ENCODE measurements around the gene GFRA1. TPM values are rescaled to one million over a fixed set of nuclear protein-coding genes. Genes with fewer than 3 reads are reported as not detected.
A peak's percentile ranks its signal among the peaks of the same experiment; 100 is the strongest.

GFRA1 gene
- total RNA-seq, 2 donors from 2014 or later = 1.6 to 3.1 TPM

DNA sequence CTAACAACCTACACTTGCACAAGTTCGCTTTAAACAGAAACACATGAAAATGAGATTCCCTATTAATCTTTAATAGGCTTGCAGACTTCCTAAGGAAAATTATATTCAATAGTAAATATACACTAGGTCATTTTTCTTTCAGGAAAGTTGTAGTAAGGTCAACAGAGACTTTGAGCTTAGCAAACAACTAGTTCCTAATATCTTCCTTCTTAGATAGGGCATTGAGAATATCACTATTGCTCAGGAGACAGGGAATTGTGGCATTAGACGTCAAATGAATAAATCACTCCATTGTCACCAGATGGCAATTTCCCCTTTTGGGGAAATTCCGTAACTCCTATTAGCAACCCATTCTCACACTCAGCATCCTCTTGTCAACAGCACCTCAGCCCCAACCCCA is 164.9 kb downstream of the GFRA1 start:
- Histone ChIP-seq H3K9me3 (ENCODE audit: control insufficient read depth, low read length) (no peaks in the 10 kb centered on the region), H3K4me1 (ENCODE audit: control insufficient read depth, insufficient read depth, low read length) (no peaks in the 10 kb centered on the region), H3K9ac (ENCODE audit: extremely low read depth, low read length, poor library complexity, severe bottlenecking) (no peak overlapping the region), H3K4me3 (ENCODE audit: low read length) (no peak overlapping the region), H3K27me3 (ENCODE audit: control insufficient read depth, insufficient read depth, low read length, poor library complexity, severe bottlenecking) (no peaks in the 10 kb centered on the region), H3K36me3 (ENCODE audit: control insufficient read depth, insufficient read depth, low read length) (no peaks in the 10 kb centered on the region), H3K27ac (ENCODE audit: low read depth, low read length) (no peak overlapping the region)
- Mint-ChIP-seq H3K9me3 (peaks cover 2% of the 10 kb centered on the region), H3K4me1 (no peaks in the 10 kb centered on the region), H3K4me3 (no peak overlapping the region), H3K27ac (no peak overlapping the region), H3K36me3 (ENCODE audit: low read depth) (no peaks in the 10 kb centered on the region), H3K27me3 (ENCODE audit: insufficient read depth) (peaks cover 51% of the 10 kb centered on the region)
- WGBS, 2 experiments (ENCODE audit: insufficient coverage in 1 of 2, insufficient read length in 1 of 2) = 84 to 92% methylated on average over 2 of the region's 3 CpGs
- TF ChIP-seq, protein P1, sequence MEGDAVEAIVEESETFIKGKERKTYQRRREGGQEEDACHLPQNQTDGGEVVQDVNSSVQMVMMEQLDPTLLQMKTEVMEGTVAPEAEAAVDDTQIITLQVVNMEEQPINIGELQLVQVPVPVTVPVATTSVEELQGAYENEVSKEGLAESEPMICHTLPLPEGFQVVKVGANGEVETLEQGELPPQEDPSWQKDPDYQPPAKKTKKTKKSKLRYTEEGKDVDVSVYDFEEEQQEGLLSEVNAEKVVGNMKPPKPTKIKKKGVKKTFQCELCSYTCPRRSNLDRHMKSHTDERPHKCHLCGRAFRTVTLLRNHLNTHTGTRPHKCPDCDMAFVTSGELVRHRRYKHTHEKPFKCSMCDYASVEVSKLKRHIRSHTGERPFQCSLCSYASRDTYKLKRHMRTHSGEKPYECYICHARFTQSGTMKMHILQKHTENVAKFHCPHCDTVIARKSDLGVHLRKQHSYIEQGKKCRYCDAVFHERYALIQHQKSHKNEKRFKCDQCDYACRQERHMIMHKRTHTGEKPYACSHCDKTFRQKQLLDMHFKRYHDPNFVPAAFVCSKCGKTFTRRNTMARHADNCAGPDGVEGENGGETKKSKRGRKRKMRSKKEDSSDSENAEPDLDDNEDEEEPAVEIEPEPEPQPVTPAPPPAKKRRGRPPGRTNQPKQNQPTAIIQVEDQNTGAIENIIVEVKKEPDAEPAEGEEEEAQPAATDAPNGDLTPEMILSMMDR (conservative IDR thresholded peaks at IDR 0.05) = no peak
- DNase-seq = no peak

GRCh38 chr10:116106611-116107010 is 166.4 kb downstream of the GFRA1 start:
- Mint-ChIP-seq H3K4me3 (no peak overlapping the region), H3K27ac (no peak overlapping the region), H3K9me3 (peaks cover 2% of the 10 kb centered on the region), H3K27me3 (ENCODE audit: insufficient read depth) (peaks cover 51% of the 10 kb centered on the region), H3K4me1 (no peaks in the 10 kb centered on the region), H3K36me3 (ENCODE audit: low read depth) (no peaks in the 10 kb centered on the region)
- H3K27me3 ChIP-seq (ENCODE audit: control insufficient read depth, insufficient read depth, low read length, poor library complexity, severe bottlenecking) = no peaks in the 10 kb centered on the region
- H3K9me3 ChIP-seq (ENCODE audit: control insufficient read depth, low read length) = no peaks in the 10 kb centered on the region
- H3K4me3 ChIP-seq (ENCODE audit: low read length) = no peak overlapping the region
- no peak overlapping the region for H3K9ac ChIP-seq (ENCODE audit: extremely low read depth, low read length, poor library complexity, severe bottlenecking)
- no peak overlapping the region for H3K27ac ChIP-seq (ENCODE audit: low read depth, low read length)
- TF ChIP-seq, protein P1 (conservative IDR thresholded peaks at IDR 0.05) = no peak
- H3K36me3 ChIP-seq (ENCODE audit: control insufficient read depth, insufficient read depth, low read length) = no peaks in the 10 kb centered on the region
- no peaks in the 10 kb centered on the region for H3K4me1 ChIP-seq (ENCODE audit: control insufficient read depth, insufficient read depth, low read length)
- WGBS, 2 experiments (ENCODE audit: insufficient coverage in 1 of 2, insufficient read length in 1 of 2) = 87 to 92% methylated on average over 4 to 5 of the region's 5 CpGs
- peak; percentile 26 for DNase-seq

GRCh38 chr10:116105264-116105663 is 167.7 kb downstream of the GFRA1 start:
- no peaks in the 10 kb centered on the region for H3K9me3 ChIP-seq (ENCODE audit: control insufficient read depth, low read length)
- no peak for DNase-seq
- TF ChIP-seq, protein P1 (conservative IDR thresholded peaks at IDR 0.05) = no peak
- H3K4me3 Mint-ChIP-seq = no peak overlapping the region
- WGBS, 2 experiments (ENCODE audit: insufficient coverage in 1 of 2, insufficient read length in 1 of 2) = 72 to 94% methylated on average over 3 to 4 of the region's 4 CpGs
- H3K36me3 ChIP-seq (ENCODE audit: control insufficient read depth, insufficient read depth, low read length) = no peaks in the 10 kb centered on the region
- no peak overlapping the region for H3K4me3 ChIP-seq (ENCODE audit: low read length)
- H3K27me3 Mint-ChIP-seq (ENCODE audit: insufficient read depth) = peaks cover 47% of the 10 kb centered on the region
- no peaks in the 10 kb centered on the region for H3K36me3 Mint-ChIP-seq (ENCODE audit: low read depth)
- no peaks in the 10 kb centered on the region for H3K27me3 ChIP-seq (ENCODE audit: control insufficient read depth, insufficient read depth, low read length, poor library complexity, severe bottlenecking)
- no peaks in the 10 kb centered on the region for H3K4me1 Mint-ChIP-seq
- H3K9me3 Mint-ChIP-seq = peaks cover 2% of the 10 kb centered on the region
- H3K27ac Mint-ChIP-seq = no peak overlapping the region
- H3K27ac ChIP-seq (ENCODE audit: low read depth, low read length) = no peak overlapping the region
- no peaks in the 10 kb centered on the region for H3K4me1 ChIP-seq (ENCODE audit: control insufficient read depth, insufficient read depth, low read length)
- H3K9ac ChIP-seq (ENCODE audit: extremely low read depth, low read length, poor library complexity, severe bottlenecking) = no peak overlapping the region
